HG03064 (cell line): ENCODE measurements around the gene LHFPL6.

Source experiments
- ATAC-seq: cut with Tn5 transposase; IDR thresholded peaks from one replicate; pipeline ENCODE4 v1.9.1; 2021; ENCODE audit warnings: low read depth; ENCODE audit not compliant: unreplicated experiment

LHFPL6 gene

GRCh38 chr13:39557285-39557955, 45.6 kb downstream of the LHFPL6 start:
- no peak for ATAC-seq

DNA sequence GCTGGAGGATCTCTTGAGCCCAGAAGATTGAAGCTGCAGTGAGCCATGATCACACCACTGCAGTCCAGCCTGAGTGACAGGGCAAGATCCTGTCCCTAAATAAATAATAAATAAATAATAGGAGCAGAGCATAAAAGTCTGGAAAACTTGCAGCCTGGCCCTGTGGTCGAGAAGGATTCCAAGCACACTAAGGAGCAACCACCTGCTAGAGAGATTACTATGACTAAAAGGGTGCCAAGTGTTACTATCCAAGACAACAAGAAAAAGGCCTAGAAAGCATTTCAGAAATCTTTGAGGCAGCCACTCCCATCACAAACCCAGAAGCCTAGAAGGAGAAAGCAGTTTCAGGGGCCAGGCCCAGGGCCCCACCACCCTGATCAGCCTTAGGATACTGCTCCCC, 46.1 kb downstream of the LHFPL6 start:
- ATAC-seq: no peak

- ATAC-seq: no peak
These were observed 48.6 kb downstream of the LHFPL6 start for GRCh38 chr13:39554371-39554770.

DNA sequence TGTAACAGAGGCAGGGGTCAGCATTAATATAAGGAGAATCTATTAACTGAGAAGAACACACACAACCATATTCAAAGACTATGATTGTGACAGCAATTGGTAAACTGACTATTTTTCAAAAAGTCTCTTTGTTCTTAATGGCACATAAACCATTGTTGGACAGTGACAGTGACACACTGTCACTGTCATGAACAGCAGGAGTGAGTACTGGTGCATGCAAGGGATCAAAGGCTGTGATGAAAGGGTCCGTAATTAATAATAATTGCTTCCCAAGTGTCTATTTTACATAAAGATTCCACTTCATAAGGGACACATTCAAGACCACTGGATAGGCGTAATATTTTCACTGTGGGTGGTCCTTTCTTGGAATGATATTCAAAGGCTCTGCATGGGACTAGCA, 50.7 kb downstream of the LHFPL6 start:
- ATAC-seq: no peak

GRCh38 chr13:39550931-39551330, 52.1 kb downstream of the LHFPL6 start:
- no peak for ATAC-seq

DNA sequence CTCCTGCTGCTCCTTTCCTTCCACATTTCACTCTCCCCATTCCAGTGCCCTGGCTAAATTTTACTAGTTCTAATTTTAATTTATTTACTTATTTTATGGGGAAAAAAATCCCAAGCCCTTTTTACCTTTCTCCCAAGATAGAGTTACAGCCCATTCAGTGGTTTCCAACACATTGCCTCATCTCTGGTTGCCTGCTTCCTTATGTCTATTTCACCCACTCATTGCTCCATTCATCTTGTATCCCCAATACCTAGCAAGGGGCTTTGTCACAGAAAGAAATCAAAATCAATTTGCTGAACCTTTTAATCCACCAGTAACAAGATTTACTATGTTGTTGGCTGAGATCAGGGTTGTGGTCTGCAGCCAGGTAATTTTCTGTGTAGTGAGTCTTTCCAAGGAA, 55.9 kb downstream of the LHFPL6 start:
- no peak for ATAC-seq

DNA sequence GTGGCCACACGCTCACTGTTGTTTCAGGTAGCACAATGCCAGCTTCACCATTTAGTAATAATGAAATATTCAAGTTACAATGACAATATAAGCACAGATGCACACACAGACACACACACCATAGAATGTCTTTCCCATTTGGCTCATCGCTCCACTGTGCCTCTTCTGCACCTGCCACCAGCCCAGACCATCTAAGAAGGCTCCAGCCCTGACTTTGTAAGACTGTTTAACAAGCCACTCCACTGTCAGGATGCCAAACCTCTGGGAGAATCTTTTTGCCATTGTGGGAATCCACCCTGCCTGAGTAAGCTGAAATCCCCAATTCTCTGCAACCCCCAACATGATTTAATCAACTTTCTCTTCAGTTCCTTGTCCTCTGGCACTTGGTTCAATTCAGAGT, 60.6 kb downstream of the LHFPL6 start:
- no peak for ATAC-seq

DNA sequence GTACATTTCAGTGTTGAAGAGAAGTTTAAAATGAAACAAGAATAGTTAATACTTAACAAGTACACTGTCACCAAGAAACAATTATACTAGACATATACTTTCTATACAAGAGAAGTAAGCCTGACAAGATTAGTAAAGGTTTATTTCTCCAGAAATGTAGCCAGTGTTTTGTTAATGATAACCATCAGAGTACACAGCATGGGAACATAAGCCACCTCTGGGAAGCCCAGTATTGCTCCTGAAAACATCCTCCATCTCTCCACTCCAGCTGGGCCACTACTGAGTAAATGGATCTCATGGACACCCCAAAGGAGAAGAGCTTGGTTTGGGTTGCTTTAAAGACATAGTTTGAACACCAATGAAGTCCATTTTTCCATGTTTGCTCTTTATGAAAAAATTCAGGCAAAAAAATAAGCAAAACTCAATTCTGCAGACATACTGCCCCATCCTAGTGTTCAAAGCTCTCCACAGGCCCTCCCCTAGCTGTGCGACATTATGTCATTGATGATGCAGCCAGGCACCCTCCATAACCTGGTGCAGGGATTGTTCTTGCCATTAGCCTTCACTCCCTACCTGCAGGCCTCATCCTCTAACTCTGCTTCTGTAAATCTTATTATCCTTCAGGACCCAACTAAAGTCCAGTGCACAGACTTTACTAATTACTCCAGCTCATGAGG, 61.9 kb downstream of the LHFPL6 start:
- no peak for ATAC-seq

DNA sequence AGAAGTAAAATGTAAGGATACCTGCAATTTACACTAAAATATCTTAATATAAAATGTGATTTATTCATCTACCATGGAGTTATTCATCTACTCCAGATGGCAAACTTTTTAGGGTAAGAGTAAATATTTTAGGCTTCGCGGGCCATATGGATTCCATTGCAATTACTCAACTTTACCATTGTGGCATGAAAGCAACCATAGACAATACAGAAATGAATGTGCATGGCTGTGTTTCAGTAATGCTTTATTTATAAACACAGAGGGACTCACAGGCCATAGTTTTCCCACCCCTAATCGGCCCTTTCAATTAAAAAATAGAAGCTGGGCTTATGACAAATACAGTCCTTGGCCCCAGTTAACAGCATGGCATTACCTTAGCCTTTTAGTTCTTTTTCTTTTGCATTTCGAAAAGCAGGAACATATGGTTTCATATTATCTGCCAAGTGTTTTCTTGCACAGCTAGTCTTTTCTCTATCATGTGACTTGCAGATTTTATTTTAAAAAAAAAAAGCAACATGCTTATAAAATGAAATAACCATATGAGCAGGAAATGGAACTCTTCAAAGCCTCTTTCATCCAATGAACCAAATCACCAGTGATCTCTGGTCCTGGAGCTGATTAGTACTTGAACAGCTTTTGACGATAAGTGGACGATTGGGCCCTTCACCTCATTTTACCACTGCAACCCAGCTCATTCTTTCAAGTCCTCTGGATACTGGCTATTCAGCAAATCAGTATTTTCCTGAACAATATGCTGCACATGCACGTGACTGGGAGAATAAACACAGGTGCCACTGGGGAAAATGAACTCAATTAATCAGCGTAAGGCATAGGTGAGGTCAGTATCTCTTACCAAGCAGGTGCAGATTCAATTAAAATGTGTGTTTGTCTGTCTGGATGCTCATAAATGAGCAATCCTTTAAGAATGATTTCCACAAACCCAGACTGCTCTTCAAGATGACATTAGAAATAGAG, 63.9 kb downstream of the LHFPL6 start:
- ATAC-seq: no peak

DNA sequence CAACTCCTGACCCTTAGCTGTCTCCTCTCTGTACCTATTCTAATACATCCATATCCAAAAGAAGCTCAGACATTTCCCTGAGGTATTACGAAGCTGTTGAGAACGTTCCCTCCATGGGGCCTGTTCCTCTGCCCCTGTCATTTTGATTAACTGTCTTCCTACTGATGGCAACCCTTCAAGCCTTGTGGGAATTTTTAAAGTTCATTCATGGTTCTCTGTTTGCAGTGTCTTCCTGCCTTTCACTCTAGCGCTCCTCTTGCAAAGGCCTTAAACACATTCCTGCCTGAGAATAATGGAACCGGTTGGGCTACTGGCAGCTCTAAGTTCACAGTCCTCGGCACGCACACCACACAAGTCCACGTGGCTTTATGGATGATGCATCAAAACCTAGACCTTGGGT, 66.1 kb downstream of the LHFPL6 start:
- no peak for ATAC-seq

- ATAC-seq: no peak
These were observed 66.7 kb downstream of the LHFPL6 start for GRCh38 chr13:39536274-39536673.

GRCh38 chr13:39533651-39534150, 69.3 kb downstream of the LHFPL6 start:
- ATAC-seq: no peak

GRCh38 chr13:39531646-39532045, 71.3 kb downstream of the LHFPL6 start:
- ATAC-seq: no peak

DNA sequence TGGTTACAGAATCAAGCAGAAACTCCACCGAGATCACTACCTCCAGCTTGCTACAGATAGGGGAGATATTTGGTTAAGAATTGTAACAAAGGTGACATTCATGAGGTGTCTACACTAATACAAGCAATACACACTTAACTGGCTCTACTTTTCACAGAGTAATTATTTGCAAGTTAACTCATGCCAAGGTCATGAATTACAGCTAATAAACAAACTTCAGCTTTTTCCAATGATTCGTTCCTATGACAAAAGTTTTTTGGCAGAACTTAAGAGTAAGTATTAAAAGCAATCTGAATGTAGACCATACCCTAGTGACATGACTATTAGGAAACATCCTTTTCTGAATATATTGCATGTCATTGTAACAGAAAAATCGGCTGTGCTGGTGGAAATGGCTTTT, 72.1 kb downstream of the LHFPL6 start:
- ATAC-seq: no peak

GRCh38 chr13:39528661-39528980, 74.4 kb downstream of the LHFPL6 start:
- no peak for ATAC-seq

DNA sequence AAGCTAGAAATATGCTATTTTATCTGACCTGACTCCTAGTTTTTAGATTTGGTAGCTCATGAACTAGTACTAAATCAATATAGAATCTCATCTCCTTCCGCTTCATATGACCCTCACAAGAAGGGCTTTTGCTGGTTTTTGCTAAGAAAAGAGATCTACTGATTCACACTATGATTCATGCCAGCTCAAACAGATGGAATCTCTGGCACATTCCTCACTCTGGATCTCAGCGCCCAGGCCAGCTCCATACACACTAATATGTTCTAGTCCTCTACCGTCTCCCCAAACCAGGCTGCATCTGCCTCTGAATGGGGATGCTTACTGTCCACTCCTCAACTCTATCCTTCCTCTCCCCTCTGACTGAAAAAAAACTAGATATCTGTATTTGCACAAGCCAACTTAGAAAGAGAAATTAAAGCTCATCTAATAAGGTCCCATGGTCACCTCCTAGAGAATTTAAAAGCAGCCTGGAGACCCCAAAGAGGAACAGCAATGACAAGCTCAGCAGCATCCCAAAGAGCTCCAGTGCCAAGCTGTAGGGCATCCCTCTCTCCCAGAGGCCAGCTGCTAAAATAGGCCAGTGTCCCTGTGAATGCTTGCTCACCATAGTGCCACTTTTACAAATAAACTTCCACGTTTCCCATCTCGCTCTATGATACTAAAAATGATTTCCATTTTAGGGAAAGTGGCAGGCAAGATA, 74.9 kb downstream of the LHFPL6 start:
- no peak for ATAC-seq

GRCh38 chr13:39527301-39527700, 75.7 kb downstream of the LHFPL6 start:
- ATAC-seq: no peak

GRCh38 chr13:39526499-39526898, 76.5 kb downstream of the LHFPL6 start:
- no peak for ATAC-seq

DNA sequence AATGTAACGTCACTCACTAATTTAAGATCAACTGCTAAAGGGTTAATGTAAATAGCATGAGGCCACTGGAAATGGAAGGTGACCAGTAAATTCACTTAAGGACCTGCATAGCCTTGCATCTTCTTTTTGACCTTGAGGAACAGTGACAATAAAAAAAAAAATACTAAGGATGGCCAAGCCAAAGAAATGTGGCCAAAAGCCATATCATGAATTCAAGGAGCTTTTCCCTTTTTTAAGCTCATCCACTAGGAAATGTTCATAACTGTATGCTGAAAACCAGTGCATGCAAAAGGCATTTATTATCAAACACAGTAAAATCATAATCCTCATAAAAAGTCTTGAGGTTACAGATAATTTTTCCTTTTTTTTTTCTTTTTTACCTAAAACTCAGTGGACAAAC, 77.5 kb downstream of the LHFPL6 start:
- no peak for ATAC-seq

- no peak for ATAC-seq
These were observed 78.2 kb downstream of the LHFPL6 start for GRCh38 chr13:39524795-39525194.

GRCh38 chr13:39522329-39522728, 80.7 kb downstream of the LHFPL6 start:
- no peak for ATAC-seq
